Kidney epithelial cell (primary cell): ENCODE results near the gene CACNG4. TPM values are rescaled to one million over a fixed set of nuclear protein-coding genes. Genes with fewer than 3 reads are reported as not detected.

Experiments used
- DNase-seq: peaks from one replicate; pipeline ENCODE4 v3.0.0-alpha.2; 2010; ENCODE audit warnings: low read depth
- H3K27me3 ChIP-seq: 2 replicates; pipeline ENCODE4 v1.6.0; 2011; ENCODE audit warnings: low read length; ENCODE audit not compliant: control insufficient read depth, insufficient read depth
- H3K36me3 ChIP-seq: 2 replicates; pipeline ENCODE4 v1.5.1; 2011; ENCODE audit warnings: low read length; ENCODE audit not compliant: control insufficient read depth, insufficient read depth
- H3K4me3 ChIP-seq: 2 replicates; pipeline ENCODE4 v1.5.1; 2011; ENCODE audit warnings: low read depth, mild to moderate bottlenecking, control low read depth, low read length
- total RNA-seq: library from RNA; depleted of rRNA; stranded (reverse); fragments of >200 nt; gene quantifications from 2 replicates; pipeline ENCODE4 v1.2.3, GENCODE V29; 2015
- TF ChIP-seq, protein P1 (sequence below): IDR thresholded peaks from 2 replicates; pipeline ENCODE4 v1.5.1; 2011; ENCODE audit warnings: mild to moderate bottlenecking, moderate library complexity, low read length, control low read depth, inconsistent platforms; ENCODE audit not compliant: insufficient read depth, poor library complexity, severe bottlenecking

The CACNG4 gene
- total RNA-seq, 1 donor from 2014 or later = 0.84 TPM

DNA sequence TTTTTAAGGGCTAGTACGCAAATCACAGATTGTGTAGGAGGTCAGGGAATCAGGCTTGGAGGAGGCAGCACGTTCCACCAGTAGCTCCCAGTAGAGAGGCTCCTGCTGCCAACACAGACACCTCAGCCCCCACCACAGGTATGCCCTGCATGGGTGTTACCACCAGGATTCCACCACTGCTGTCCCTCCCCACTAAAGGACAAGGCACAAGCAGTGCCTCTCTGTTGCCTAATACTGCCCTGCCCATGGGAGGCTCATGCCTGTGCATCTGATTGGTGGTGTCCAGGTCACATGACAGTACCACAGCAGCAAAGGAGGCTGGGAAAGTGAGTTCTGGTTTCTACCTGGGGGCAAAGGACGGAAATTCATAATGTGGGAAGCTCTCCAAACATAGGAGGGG lies 33.6 kb upstream of the CACNG4 start:
- Histone ChIP-seq H3K4me3 (no peak overlapping the region), H3K36me3 (no peaks in the 10 kb centered on the region), H3K27me3 (no peaks in the 10 kb centered on the region)
- TF ChIP-seq, protein P1, sequence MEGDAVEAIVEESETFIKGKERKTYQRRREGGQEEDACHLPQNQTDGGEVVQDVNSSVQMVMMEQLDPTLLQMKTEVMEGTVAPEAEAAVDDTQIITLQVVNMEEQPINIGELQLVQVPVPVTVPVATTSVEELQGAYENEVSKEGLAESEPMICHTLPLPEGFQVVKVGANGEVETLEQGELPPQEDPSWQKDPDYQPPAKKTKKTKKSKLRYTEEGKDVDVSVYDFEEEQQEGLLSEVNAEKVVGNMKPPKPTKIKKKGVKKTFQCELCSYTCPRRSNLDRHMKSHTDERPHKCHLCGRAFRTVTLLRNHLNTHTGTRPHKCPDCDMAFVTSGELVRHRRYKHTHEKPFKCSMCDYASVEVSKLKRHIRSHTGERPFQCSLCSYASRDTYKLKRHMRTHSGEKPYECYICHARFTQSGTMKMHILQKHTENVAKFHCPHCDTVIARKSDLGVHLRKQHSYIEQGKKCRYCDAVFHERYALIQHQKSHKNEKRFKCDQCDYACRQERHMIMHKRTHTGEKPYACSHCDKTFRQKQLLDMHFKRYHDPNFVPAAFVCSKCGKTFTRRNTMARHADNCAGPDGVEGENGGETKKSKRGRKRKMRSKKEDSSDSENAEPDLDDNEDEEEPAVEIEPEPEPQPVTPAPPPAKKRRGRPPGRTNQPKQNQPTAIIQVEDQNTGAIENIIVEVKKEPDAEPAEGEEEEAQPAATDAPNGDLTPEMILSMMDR = no peak
- DNase-seq = no peak

DNA sequence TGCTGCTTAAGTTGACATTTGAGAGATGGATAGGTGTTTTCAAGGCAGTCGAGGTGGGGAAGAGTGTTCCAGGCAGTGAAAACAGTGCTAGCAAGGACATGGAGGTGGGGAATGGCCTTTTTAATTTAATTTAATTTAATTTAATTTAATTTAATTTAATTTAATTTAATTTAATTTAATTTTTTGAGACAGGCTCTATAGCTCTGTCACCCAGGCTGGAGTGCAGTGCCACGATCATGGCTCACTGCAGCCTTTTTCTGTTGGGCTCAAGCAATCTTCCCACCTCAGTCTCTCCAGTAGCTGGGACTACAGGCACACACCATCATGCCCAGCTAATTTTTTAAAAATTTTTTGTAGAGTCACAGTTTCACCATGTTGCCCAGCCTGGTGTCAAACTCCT lies 32.2 kb upstream of the CACNG4 start:
- TF ChIP-seq, protein P1 = no peak
- DNase-seq = no peak
- Histone ChIP-seq H3K36me3 (no peaks in the 10 kb centered on the region), H3K4me3 (no peak overlapping the region), H3K27me3 (no peaks in the 10 kb centered on the region)

DNA sequence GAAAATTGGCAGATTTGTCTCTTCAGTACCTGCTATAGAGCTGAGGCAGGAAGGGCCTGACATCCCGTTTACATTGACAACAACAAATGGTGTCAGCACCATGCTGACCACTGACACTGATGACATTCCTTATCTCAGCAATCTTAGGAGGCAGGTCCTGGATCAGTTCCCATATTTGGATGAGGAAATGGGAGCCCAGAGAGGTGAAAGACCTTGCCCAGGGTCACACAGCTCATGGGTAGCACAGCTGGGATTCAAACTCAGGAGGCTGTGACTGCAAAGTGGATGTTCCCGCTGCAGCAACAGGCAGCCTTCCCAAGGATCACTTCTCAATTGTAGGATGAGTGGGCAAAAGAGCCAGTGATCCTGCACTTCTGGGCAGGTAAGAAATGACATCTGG lies 30.5 kb upstream of the CACNG4 start:
- Histone ChIP-seq H3K36me3 (no peaks in the 10 kb centered on the region), H3K4me3 (no peak overlapping the region), H3K27me3 (peaks cover 5% of the 10 kb centered on the region)
- TF ChIP-seq, protein P1 = no peak
- no peak for DNase-seq

DNA sequence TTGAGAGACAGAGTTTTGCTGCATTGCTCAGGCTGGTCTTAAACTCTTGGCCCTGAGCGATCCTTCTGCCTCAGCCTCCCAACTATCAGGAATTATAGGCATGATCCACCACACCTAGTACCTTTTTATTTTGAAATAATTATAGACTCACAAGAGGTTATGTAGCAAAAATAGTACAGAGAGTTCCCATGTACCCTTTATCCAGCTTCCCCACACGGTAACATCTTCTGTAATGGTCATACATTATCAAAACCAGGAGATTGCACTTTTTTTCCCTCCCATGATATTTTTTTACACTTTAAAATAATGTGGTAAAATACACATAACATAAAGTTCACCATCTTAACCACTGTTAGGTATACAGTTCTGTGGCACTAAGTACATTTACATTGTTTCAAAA lies 28.8 kb upstream of the CACNG4 start:
- no peak for DNase-seq
- no peak overlapping the region for H3K4me3 ChIP-seq
- H3K36me3 ChIP-seq = no peaks in the 10 kb centered on the region
- H3K27me3 ChIP-seq = peaks cover 9% of the 10 kb centered on the region
- TF ChIP-seq, protein P1 = no peak

DNA sequence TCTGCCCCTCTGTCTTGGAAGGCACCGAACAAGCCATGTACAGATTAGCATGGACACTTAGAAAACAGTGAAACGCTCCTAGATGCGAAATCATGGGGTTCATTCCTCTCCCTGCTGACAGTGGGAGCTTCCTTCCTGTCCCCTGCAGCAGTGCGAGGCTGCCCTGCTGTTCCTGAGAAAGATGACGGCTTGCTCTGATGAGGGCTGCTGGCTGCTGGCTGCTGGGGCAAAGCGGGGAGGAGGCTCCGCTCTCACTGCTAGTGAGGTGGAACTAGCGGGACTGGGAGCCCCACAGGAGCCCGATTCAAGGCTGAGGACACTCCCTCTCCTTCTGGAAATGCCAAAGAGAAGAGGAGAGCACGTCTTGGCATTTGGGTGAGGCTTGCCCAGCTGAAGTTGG lies 25.9 kb upstream of the CACNG4 start:
- H3K36me3 ChIP-seq = no peaks in the 10 kb centered on the region
- H3K27me3 ChIP-seq = peaks cover 17% of the 10 kb centered on the region
- TF ChIP-seq, protein P1 = no peak
- no peak overlapping the region for H3K4me3 ChIP-seq
- DNase-seq = no peak

DNA sequence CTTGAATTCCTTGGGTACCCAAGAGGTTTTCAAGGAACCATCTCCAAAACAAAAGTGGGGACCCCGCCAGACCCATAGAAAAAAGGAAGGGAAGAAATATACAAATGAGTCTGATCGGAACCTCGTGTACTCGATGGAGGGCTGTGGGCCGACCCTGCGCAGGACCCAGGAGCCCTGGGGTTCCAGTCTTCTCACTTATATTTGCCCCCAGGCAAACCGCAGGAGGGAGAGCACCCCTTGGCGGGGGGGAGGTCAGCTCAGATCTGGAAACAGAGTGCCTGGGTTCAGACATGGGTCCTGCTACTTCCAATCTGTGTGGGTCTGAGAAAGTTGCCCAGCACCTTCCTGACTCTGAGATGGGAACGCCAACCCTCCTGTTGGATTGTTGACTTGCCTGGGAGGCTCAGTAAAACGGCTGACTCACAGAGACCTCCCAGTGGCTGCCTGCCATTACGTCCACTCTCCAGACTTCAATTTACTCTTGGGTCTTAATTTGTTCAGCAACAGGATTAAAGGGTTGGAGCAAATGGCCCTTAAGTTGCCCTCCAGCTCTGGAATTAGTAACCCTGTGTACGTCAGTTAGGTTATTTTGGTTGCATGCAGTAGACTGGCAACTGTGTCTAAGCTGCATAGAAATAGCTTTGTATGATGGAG lies 24.9 kb upstream of the CACNG4 start:
- Histone ChIP-seq H3K36me3 (no peaks in the 10 kb centered on the region), H3K27me3 (peaks cover 21% of the 10 kb centered on the region), H3K4me3 (no peak overlapping the region)
- TF ChIP-seq, protein P1 = no peak
- no peak for DNase-seq
